B cell (primary cell): ENCODE measurements around the gene AGPAT1. TPM values are rescaled to one million over a fixed set of nuclear protein-coding genes. Genes with fewer than 3 reads are reported as not detected.

Source experiments
- ATAC-seq: fragments of 200-7000 bp; cut with Tn5 transposase; one replicate; pipeline ENCODE4 v1.10.0; 2021; ENCODE audit warnings: low read depth, mild to moderate bottlenecking, moderate number of reproducible peaks, moderate library complexity
- CTCF ChIA-PET: fragments of 350-600 bp; sonication (Branson Sonifier 250); formaldehyde crosslinking; loops from one replicate; lab custom pipeline; 2021; ENCODE audit warnings: antibody characterized with exemption, inconsistent platforms; lab: Charles Lee
- POLR2A ChIA-PET: fragments of 350-600 bp; sonication (Branson Sonifier 250); formaldehyde crosslinking; loops from one replicate; lab custom pipeline; 2021; ENCODE audit warnings: antibody characterized with exemption; lab: Charles Lee
- DNase-seq: peaks from one replicate; pipeline ENCODE4 v3.0.0; 2013
- H2AFZ ChIP-seq: 2 replicates; pipeline ENCODE4 v1.6.1; 2012; ENCODE audit warnings: mild to moderate bottlenecking, low read depth, low read length; ENCODE audit not compliant: insufficient read depth, poor library complexity, severe bottlenecking
- H3K27ac ChIP-seq, 2 donors: 1 replicate in 1 of 2; 2 replicates in 1 of 2; pipeline ENCODE4 v1.5.1; 2012 to 2013; ENCODE audit warnings: low read length in 2 of 2, mild to moderate bottlenecking in 2 of 2, moderate library complexity in 1 of 2
- H3K27me3 ChIP-seq, 4 experiments: fragments of 200-600 bp in 1 of 4; sonication (generic) in 1 of 4; replicated peaks in 1 of 4; 1 replicate in 2 of 4; 2 replicates in 2 of 4; pipeline versions ENCODE4 v1.6.1 to v1.7.0; 2013 to 2016; ENCODE audit warnings: low read length in 3 of 4, mild to moderate bottlenecking in 2 of 4, mixed read lengths in 1 of 4, moderate library complexity in 1 of 4; ENCODE audit not compliant: insufficient read depth in 4 of 4, control insufficient read depth in 3 of 4; ENCODE audit errors: control extremely low read depth in 1 of 4
- H3K36me3 ChIP-seq, 2 experiments: replicated peaks in 1 of 2; 1 replicate in 1 of 2; 2 replicates in 1 of 2; pipeline versions ENCODE4 v1.6.1 to v1.7.1; 2013; ENCODE audit warnings: low read length in 1 of 2; ENCODE audit not compliant: insufficient read depth in 2 of 2, control insufficient read depth in 1 of 2; ENCODE audit errors: control extremely low read depth in 1 of 2, extremely low read depth in 1 of 2
- H3K4me1 ChIP-seq, 2 donors: fragments of 200-600 bp in 1 of 2; sonication (generic) in 1 of 2; 1 replicate in 1 of 2; 2 replicates in 1 of 2; pipeline versions ENCODE4 v1.5.1 to v1.6.1; 2013 to 2017; ENCODE audit warnings: low read length in 2 of 2; ENCODE audit not compliant: control insufficient read depth in 2 of 2, insufficient read depth in 2 of 2
- H3K4me2 ChIP-seq: replicated peaks from 2 replicates; pipeline ENCODE3; 2012; ENCODE audit warnings: mild to moderate bottlenecking, low read depth, low read length; ENCODE audit not compliant: poor library complexity, severe bottlenecking
- H3K4me3 ChIP-seq, 5 experiments: fragments of 200-600 bp in 1 of 5; sonication (generic) in 1 of 5; 1 replicate in 3 of 5; 2 replicates in 2 of 5; pipeline versions ENCODE4 v1.5.1 to v1.7.0; 2011 to 2016; ENCODE audit warnings: low read length in 4 of 5, mild to moderate bottlenecking in 4 of 5, low read depth in 2 of 5, control low read depth in 1 of 5, moderate library complexity in 1 of 5; ENCODE audit not compliant: insufficient read depth in 1 of 5; ENCODE audit errors: control extremely low read depth in 1 of 5, extremely low read depth in 1 of 5
- H3K79me2 ChIP-seq: fragments of 200-600 bp; sonication (generic); one replicate; pipeline ENCODE4 v1.6.0; 2016; ENCODE audit warnings: low read length; ENCODE audit not compliant: control insufficient read depth, insufficient read depth
- H3K9ac ChIP-seq: fragments of 200-600 bp; sonication (generic); 2 replicates; pipeline ENCODE4 v1.6.1; 2017; ENCODE audit warnings: mild to moderate bottlenecking, low read length, moderate library complexity
- H3K9me3 ChIP-seq, 3 donors: one replicate each; pipeline versions ENCODE4 v1.6.1 to v1.7.1; 2013; ENCODE audit warnings: low read length in 2 of 3; ENCODE audit not compliant: control insufficient read depth in 2 of 3, insufficient read depth in 1 of 3; ENCODE audit errors: control extremely low read depth in 1 of 3
- H4K20me1 ChIP-seq: 2 replicates; pipeline ENCODE4 v1.6.0; 2012; ENCODE audit warnings: mild to moderate bottlenecking, low read length; ENCODE audit not compliant: insufficient read depth, control insufficient read depth, poor library complexity, severe bottlenecking
- H3K27ac Mint-ChIP-seq: one replicate; pipeline ENCODE4 v1.8.0; 2021; ENCODE audit warnings: mixed read lengths
- H3K27me3 Mint-ChIP-seq: one replicate; pipeline ENCODE4 v1.8.0; 2021; ENCODE audit warnings: mixed read lengths
- H3K4me1 Mint-ChIP-seq: one replicate; pipeline ENCODE4 v1.8.0; 2021; ENCODE audit warnings: mixed read lengths
- H3K4me3 Mint-ChIP-seq: one replicate; pipeline ENCODE4 v1.8.0; 2021; ENCODE audit warnings: mixed read lengths
- H3K9me3 Mint-ChIP-seq: one replicate; pipeline ENCODE4 v1.8.0; 2022; ENCODE audit warnings: mixed read lengths; ENCODE audit not compliant: insufficient read depth
- EZH2 ChIP-seq: IDR thresholded peaks from 2 replicates; pipeline ENCODE4 v1.6.1; 2012; ENCODE audit warnings: borderline replicate concordance, low read depth, mild to moderate bottlenecking, moderate library complexity, low read length; ENCODE audit not compliant: insufficient read depth, poor library complexity, severe bottlenecking
- WGBS: methylation state at CpG from one replicate; pipeline ENCODE4 v1.1.5; 2013; ENCODE audit warnings: missing lambda C conversion rate; ENCODE audit not compliant: insufficient coverage; 5-methylcytosine and 5-hydroxymethylcytosine counted together
- intact Hi-C: fragments of 100-400 bp; cut with micrococcal nuclease; formaldehyde crosslinking; loops from one replicate; pipeline ENCODE4 v1.10.0; 2022
- polyA plus RNA-seq: library from polyadenylated mRNA; depleted of rRNA; stranded (reverse); fragments of >200 nt; gene quantifications from 2 replicates; pipeline ENCODE4 v1.2.3, GENCODE V29; 2012
- total RNA-seq, 2 donors: library from RNA; stranded (reverse); fragments of 120-200 nt in 1 of 2; gene quantifications; 1 replicate in 1 of 2; 2 replicates in 1 of 2; pipeline versions ENCODE4 v1.2.3 to v1.2.4, GENCODE V29; 2013 to 2022
- TF ChIP-seq, protein P1 (sequence below): fragments of 200-600 bp; IDR thresholded peaks from one replicate; pipeline ENCODE4 v1.8.0; 2022; ENCODE audit warnings: antibody characterized with exemption, mild to moderate bottlenecking

The AGPAT1 gene
- total and polyA plus RNA-seq, 2 donors (not counting 1 experiment from before 2014, with no cell fraction given): 29.8 to 37.1 TPM

DNA sequence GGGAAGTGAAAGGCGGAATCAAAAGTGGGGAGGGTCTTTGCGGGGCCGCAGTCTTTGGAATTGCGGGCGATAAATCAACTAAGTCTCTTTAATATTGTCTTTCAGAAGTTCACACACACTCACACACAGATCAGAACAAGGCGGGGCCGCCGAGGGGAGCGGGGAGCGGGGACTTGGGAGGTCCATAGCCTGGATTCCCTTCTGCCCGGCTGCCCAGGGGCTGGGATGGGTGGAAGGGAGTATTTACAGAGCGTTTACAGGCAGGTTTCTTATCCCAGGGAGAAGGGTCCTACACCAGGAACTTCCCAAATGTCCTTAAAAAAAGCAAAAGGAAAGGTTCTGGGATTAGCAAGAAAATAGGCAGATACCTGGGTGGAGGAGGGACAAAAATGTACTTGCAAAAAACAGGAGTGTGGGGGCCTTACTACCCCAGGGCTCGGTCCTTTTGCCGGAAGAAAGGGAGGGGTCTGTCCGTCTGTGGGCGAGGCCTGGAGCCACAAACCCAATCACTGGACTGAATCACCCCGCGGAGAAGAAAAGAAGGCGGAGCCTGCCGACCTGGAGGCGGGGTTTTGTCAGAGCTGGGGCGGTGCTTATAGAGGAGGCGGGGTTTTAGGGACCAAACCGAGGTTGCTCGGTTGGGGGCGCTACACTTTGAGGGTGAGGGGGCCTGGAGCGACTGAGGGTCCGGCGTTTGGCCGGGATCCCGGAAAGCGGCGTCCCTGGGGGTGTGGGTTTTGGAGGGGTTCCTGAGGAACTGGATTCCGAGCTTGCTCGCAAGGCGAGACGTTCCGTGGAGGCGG lies 27.4 kb downstream of the AGPAT1 start:
- DNase-seq (peak; percentile 64), ATAC-seq (peak; percentile 73)
- Mint-ChIP-seq H3K9me3 (no peaks in the 10 kb centered on the region), H3K27ac (peak overlapping the region; percentile 15), H3K4me1 (peaks cover 39% of the 10 kb centered on the region), H3K27me3 (peaks cover 65% of the 10 kb centered on the region), H3K4me3 (peak overlapping the region; percentile 73)
- ChIA-PET CTCF (no interaction called here), POLR2A (no interaction called here)
- Histone ChIP-seq H3K27ac (no peak overlapping the region), H3K4me2 (peak overlapping the region; percentile 61), H3K9me3 (peaks cover 0 to 16% (median 3%) of the 10 kb centered on the region in 3 donors), H3K9ac (peak overlapping the region; percentile 43), H2AFZ (peak overlapping the region; percentile 54), H3K36me3 (no peaks in the 10 kb centered on the region), H3K4me1 (peaks cover 21 to 22% of the 10 kb centered on the region in 2 donors), H3K4me3 (peak overlapping the region in 4 of 5 experiments; percentile 21 to 53 (median 38)), H3K79me2 (no peaks in the 10 kb centered on the region), H3K27me3 (peaks cover 0 to 54% (median 29%) of the 10 kb centered on the region in 4 experiments), H4K20me1 (no peaks in the 10 kb centered on the region)
- WGBS: 11% methylated on average over 27 of the region's 39 CpGs
- intact Hi-C loops: no loop called here
- TF ChIP-seq, protein P1, sequence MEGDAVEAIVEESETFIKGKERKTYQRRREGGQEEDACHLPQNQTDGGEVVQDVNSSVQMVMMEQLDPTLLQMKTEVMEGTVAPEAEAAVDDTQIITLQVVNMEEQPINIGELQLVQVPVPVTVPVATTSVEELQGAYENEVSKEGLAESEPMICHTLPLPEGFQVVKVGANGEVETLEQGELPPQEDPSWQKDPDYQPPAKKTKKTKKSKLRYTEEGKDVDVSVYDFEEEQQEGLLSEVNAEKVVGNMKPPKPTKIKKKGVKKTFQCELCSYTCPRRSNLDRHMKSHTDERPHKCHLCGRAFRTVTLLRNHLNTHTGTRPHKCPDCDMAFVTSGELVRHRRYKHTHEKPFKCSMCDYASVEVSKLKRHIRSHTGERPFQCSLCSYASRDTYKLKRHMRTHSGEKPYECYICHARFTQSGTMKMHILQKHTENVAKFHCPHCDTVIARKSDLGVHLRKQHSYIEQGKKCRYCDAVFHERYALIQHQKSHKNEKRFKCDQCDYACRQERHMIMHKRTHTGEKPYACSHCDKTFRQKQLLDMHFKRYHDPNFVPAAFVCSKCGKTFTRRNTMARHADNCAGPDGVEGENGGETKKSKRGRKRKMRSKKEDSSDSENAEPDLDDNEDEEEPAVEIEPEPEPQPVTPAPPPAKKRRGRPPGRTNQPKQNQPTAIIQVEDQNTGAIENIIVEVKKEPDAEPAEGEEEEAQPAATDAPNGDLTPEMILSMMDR: peak; percentile 12
- no peak for TF ChIP-seq EZH2

GRCh38 chr6:32147401-32148132 lies 28.3 kb downstream of the AGPAT1 start:
- CTCF ChIA-PET: no interaction called here
- H3K27ac Mint-ChIP-seq: no peak overlapping the region
- DNase-seq: no peak

More at GRCh38 chr6:32147401-32148132, 28.3 kb downstream of the AGPAT1 start:
- H3K4me3 Mint-ChIP-seq: no peak overlapping the region
- H3K9ac ChIP-seq: no peak overlapping the region
- 100% methylated on average over 2 of the region's 4 CpGs for WGBS
- H2AFZ ChIP-seq: no peak overlapping the region
- H3K9me3 ChIP-seq: peaks cover 0 to 16% (median 3%) of the 10 kb centered on the region in 3 donors
- peaks cover 30% of the 10 kb centered on the region for H3K4me1 Mint-ChIP-seq
- no peak for TF ChIP-seq EZH2
- TF ChIP-seq, protein P1: no peak
- no peaks in the 10 kb centered on the region for H3K36me3 ChIP-seq
- POLR2A ChIA-PET: no interaction called here
- ATAC-seq: no peak
- peaks cover 57% of the 10 kb centered on the region for H3K27me3 Mint-ChIP-seq
- intact Hi-C loops: no loop called here
- H3K4me1 ChIP-seq: peaks cover 15 to 22% of the 10 kb centered on the region in 2 donors
- no peak overlapping the region for H3K4me3 ChIP-seq
- H3K79me2 ChIP-seq: no peaks in the 10 kb centered on the region
- peaks cover 0 to 50% (median 27%) of the 10 kb centered on the region in 4 experiments for H3K27me3 ChIP-seq
- no peaks in the 10 kb centered on the region for H3K9me3 Mint-ChIP-seq
- H3K4me2 ChIP-seq: no peak overlapping the region
- H3K27ac ChIP-seq: no peak overlapping the region
- H4K20me1 ChIP-seq: no peaks in the 10 kb centered on the region
